Activated T-cell treated with anti-CD3 and anti-CD28 coated beads, Interleukin-2, amount 50 U/mL, for 4 hours (primary cell): ENCODE data around the gene FREM1. TPM values are rescaled to one million over a fixed set of nuclear protein-coding genes. Genes with fewer than 3 reads are reported as not detected.

Experiments
- ATAC-seq, 2 donors: fragments of 200-7000 bp; cut with Tn5 transposase; one replicate each; pipeline ENCODE4 v1.10.0; 2021
- DNase-seq: peaks from one replicate; pipeline ENCODE4 v3.0.0-alpha.2; 2020
- H3K27me3 Mint-ChIP-seq: one replicate; pipeline ENCODE4 v1.8.0; 2021; ENCODE audit warnings: low read depth, mixed read lengths
- H3K36me3 Mint-ChIP-seq: one replicate; pipeline ENCODE4 v1.8.0; 2022; ENCODE audit warnings: mixed read lengths; ENCODE audit not compliant: insufficient read depth
- H3K4me1 Mint-ChIP-seq: one replicate; pipeline ENCODE4 v1.8.0; 2021; ENCODE audit warnings: low read depth, mixed read lengths
- H3K4me3 Mint-ChIP-seq: one replicate; pipeline ENCODE4 v1.8.0; 2021; ENCODE audit warnings: mild to moderate bottlenecking, moderate library complexity, mixed read lengths
- H3K9me3 Mint-ChIP-seq: one replicate; pipeline ENCODE4 v1.8.0; 2021; ENCODE audit warnings: mixed read lengths
- total RNA-seq, 3 donors: library from RNA; stranded (reverse); gene quantifications; one replicate each; pipeline ENCODE4 v1.2.1, GENCODE V29; 2021

The FREM1 gene
- total RNA-seq, 3 donors from 2014 or later = 0.11 to 0.14 TPM; not detected in 1

- DNase-seq = no peak
- Mint-ChIP-seq H3K4me3 (no peak overlapping the region), H3K27me3 (no peaks in the 10 kb centered on the region), H3K36me3 (no peaks in the 10 kb centered on the region), H3K9me3 (no peaks in the 10 kb centered on the region), H3K4me1 (no peaks in the 10 kb centered on the region)
- ATAC-seq = no peak
These were observed 78.6 kb downstream of the FREM1 start for GRCh38 chr9:14831661-14832060.

GRCh38 chr9:14831074-14831473 lies 79.2 kb downstream of the FREM1 start:
- Mint-ChIP-seq H3K27me3 (no peaks in the 10 kb centered on the region), H3K4me1 (no peaks in the 10 kb centered on the region), H3K9me3 (no peaks in the 10 kb centered on the region), H3K4me3 (no peak overlapping the region), H3K36me3 (no peaks in the 10 kb centered on the region)
- ATAC-seq (no peak), DNase-seq (no peak)

- Mint-ChIP-seq H3K4me3 (no peak overlapping the region), H3K4me1 (no peaks in the 10 kb centered on the region)
- no peak for ATAC-seq
These were observed 80.2 kb downstream of the FREM1 start for GRCh38 chr9:14830057-14830456.

GRCh38 chr9:14829204-14829603 lies 81.0 kb downstream of the FREM1 start:
- Mint-ChIP-seq H3K4me1 (no peaks in the 10 kb centered on the region), H3K36me3 (no peaks in the 10 kb centered on the region), H3K27me3 (peaks cover 3% of the 10 kb centered on the region), H3K4me3 (no peak overlapping the region), H3K9me3 (no peaks in the 10 kb centered on the region)
- DNase-seq (no peak), ATAC-seq (no peak)

More at GRCh38 chr9:14830057-14830456, 80.2 kb downstream of the FREM1 start:
- no peak for DNase-seq
- no peaks in the 10 kb centered on the region for H3K36me3 Mint-ChIP-seq
- H3K9me3 Mint-ChIP-seq = no peaks in the 10 kb centered on the region
- peaks cover 3% of the 10 kb centered on the region for H3K27me3 Mint-ChIP-seq

- no peaks in the 10 kb centered on the region for H3K4me1 Mint-ChIP-seq
- H3K4me3 Mint-ChIP-seq = no peak overlapping the region
- H3K9me3 Mint-ChIP-seq = no peaks in the 10 kb centered on the region
- H3K36me3 Mint-ChIP-seq = no peaks in the 10 kb centered on the region
- DNase-seq (no peak), ATAC-seq (no peak)
- H3K27me3 Mint-ChIP-seq = peaks cover 3% of the 10 kb centered on the region
These were observed 82.4 kb downstream of the FREM1 start for GRCh38 chr9:14827805-14828204.

GRCh38 chr9:14824481-14824880 lies 85.7 kb downstream of the FREM1 start:
- Mint-ChIP-seq H3K9me3 (no peaks in the 10 kb centered on the region), H3K4me3 (no peak overlapping the region), H3K27me3 (peaks cover 5% of the 10 kb centered on the region), H3K36me3 (no peaks in the 10 kb centered on the region), H3K4me1 (no peaks in the 10 kb centered on the region)
- ATAC-seq (no peak), DNase-seq (no peak)

GRCh38 chr9:14823800-14824199 lies 86.4 kb downstream of the FREM1 start:
- no peaks in the 10 kb centered on the region for H3K9me3 Mint-ChIP-seq
- no peak overlapping the region for H3K4me3 Mint-ChIP-seq
- ATAC-seq (no peak), DNase-seq (no peak)
- no peaks in the 10 kb centered on the region for H3K4me1 Mint-ChIP-seq
- no peaks in the 10 kb centered on the region for H3K36me3 Mint-ChIP-seq
- H3K27me3 Mint-ChIP-seq = peaks cover 8% of the 10 kb centered on the region

GRCh38 chr9:14822666-14823065 lies 87.6 kb downstream of the FREM1 start:
- DNase-seq (no peak), ATAC-seq (no peak)
- H3K4me3 Mint-ChIP-seq = no peak overlapping the region
- no peaks in the 10 kb centered on the region for H3K36me3 Mint-ChIP-seq
- no peaks in the 10 kb centered on the region for H3K4me1 Mint-ChIP-seq
- H3K27me3 Mint-ChIP-seq = peaks cover 8% of the 10 kb centered on the region
- H3K9me3 Mint-ChIP-seq = no peaks in the 10 kb centered on the region

- Mint-ChIP-seq H3K4me1 (no peaks in the 10 kb centered on the region), H3K36me3 (no peaks in the 10 kb centered on the region), H3K27me3 (peaks cover 5% of the 10 kb centered on the region), H3K4me3 (no peak overlapping the region), H3K9me3 (no peaks in the 10 kb centered on the region)
- ATAC-seq = no peak
- DNase-seq = no peak
These were observed 91.0 kb downstream of the FREM1 start for GRCh38 chr9:14819183-14819582.

- H3K9me3 Mint-ChIP-seq = no peaks in the 10 kb centered on the region
- DNase-seq (no peak), ATAC-seq (no peak)
- H3K36me3 Mint-ChIP-seq = no peaks in the 10 kb centered on the region
- H3K27me3 Mint-ChIP-seq = peaks cover 7% of the 10 kb centered on the region
- H3K4me1 Mint-ChIP-seq = no peaks in the 10 kb centered on the region
- H3K4me3 Mint-ChIP-seq = no peak overlapping the region
These were observed 96.0 kb downstream of the FREM1 start for GRCh38 chr9:14814249-14814628.

- Mint-ChIP-seq H3K4me3 (no peak overlapping the region), H3K27me3 (peaks cover 4% of the 10 kb centered on the region), H3K36me3 (no peaks in the 10 kb centered on the region), H3K4me1 (no peaks in the 10 kb centered on the region), H3K9me3 (no peaks in the 10 kb centered on the region)
- no peak for ATAC-seq
- DNase-seq = no peak
These were observed 96.6 kb downstream of the FREM1 start for GRCh38 chr9:14813336-14814248.

GRCh38 chr9:14812806-14813205 lies 97.4 kb downstream of the FREM1 start:
- no peaks in the 10 kb centered on the region for H3K4me1 Mint-ChIP-seq
- H3K9me3 Mint-ChIP-seq = no peaks in the 10 kb centered on the region
- peaks cover 4% of the 10 kb centered on the region for H3K27me3 Mint-ChIP-seq
- ATAC-seq = no peak
- no peak for DNase-seq
- no peaks in the 10 kb centered on the region for H3K36me3 Mint-ChIP-seq
- no peak overlapping the region for H3K4me3 Mint-ChIP-seq

GRCh38 chr9:14811844-14812243 lies 98.4 kb downstream of the FREM1 start:
- ATAC-seq (no peak), DNase-seq (no peak)
- H3K4me3 Mint-ChIP-seq = no peak overlapping the region
- no peaks in the 10 kb centered on the region for H3K9me3 Mint-ChIP-seq
- H3K36me3 Mint-ChIP-seq = no peaks in the 10 kb centered on the region
- peaks cover 4% of the 10 kb centered on the region for H3K27me3 Mint-ChIP-seq
- no peaks in the 10 kb centered on the region for H3K4me1 Mint-ChIP-seq

- H3K4me1 Mint-ChIP-seq = no peaks in the 10 kb centered on the region
- H3K9me3 Mint-ChIP-seq = no peaks in the 10 kb centered on the region
- no peak for ATAC-seq
- no peak overlapping the region for H3K4me3 Mint-ChIP-seq
- no peaks in the 10 kb centered on the region for H3K27me3 Mint-ChIP-seq
- DNase-seq = no peak
- H3K36me3 Mint-ChIP-seq = no peaks in the 10 kb centered on the region
These were observed 103.2 kb downstream of the FREM1 start for GRCh38 chr9:14806941-14807520.

GRCh38 chr9:14799030-14799429 lies 111.2 kb downstream of the FREM1 start:
- H3K9me3 Mint-ChIP-seq = no peaks in the 10 kb centered on the region
- H3K4me1 Mint-ChIP-seq = no peaks in the 10 kb centered on the region
- ATAC-seq (no peak), DNase-seq (no peak)
- H3K36me3 Mint-ChIP-seq = no peaks in the 10 kb centered on the region
- H3K27me3 Mint-ChIP-seq = no peaks in the 10 kb centered on the region
- no peak overlapping the region for H3K4me3 Mint-ChIP-seq
